H1 (cell line): ENCODE measurements around the gene COX7A1. TPM values are rescaled to one million over a fixed set of nuclear protein-coding genes. Genes with fewer than 3 reads are reported as not detected.

Experiments used
- CHD1 ChIP-seq: IDR thresholded peaks from 2 replicates; pipeline ENCODE4 v1.6.1; 2012; ENCODE audit warnings: low read depth, low read length, improper control_type of control experiment
- EZH2 ChIP-seq: fragments of 200-600 bp; sonication (generic); IDR thresholded peaks from 2 replicates; pipeline ENCODE4 v1.7.1; 2012; ENCODE audit warnings: low read depth, mild to moderate bottlenecking, moderate library complexity, low read length, inconsistent platforms; ENCODE audit not compliant: severe bottlenecking
- GTF2F1 ChIP-seq: IDR thresholded peaks from 2 replicates; pipeline ENCODE4 v1.6.1; 2012; ENCODE audit warnings: low read depth, low read length, improper control_type of control experiment, borderline replicate concordance
- RAD21 ChIP-seq, 2 experiments: IDR thresholded peaks in 1 of 2; conservative IDR thresholded peaks in 1 of 2; 2 replicates each; pipeline ENCODE4 v1.6.1; 2011; ENCODE audit warnings: low read depth in 2 of 2, low read length in 2 of 2, improper control_type of control experiment in 1 of 2, inconsistent platforms in 1 of 2, mild to moderate bottlenecking in 1 of 2, moderate library complexity in 1 of 2
- SIN3A ChIP-seq, 2 experiments: IDR thresholded peaks in 1 of 2; conservative IDR thresholded peaks in 1 of 2; 2 replicates each; pipeline ENCODE4 v1.6.1; 2011 to 2012; ENCODE audit warnings: low read length in 2 of 2, improper control_type of control experiment in 1 of 2, low read depth in 1 of 2, mild to moderate bottlenecking in 1 of 2
- SP1 ChIP-seq: IDR thresholded peaks from 2 replicates; pipeline ENCODE4 v1.6.1; 2011; ENCODE audit warnings: low read depth, low read length
- TAF1 ChIP-seq: IDR thresholded peaks from 2 replicates; pipeline ENCODE4 v1.6.1; 2011; ENCODE audit warnings: mild to moderate bottlenecking, low read depth, low read length
- TBP ChIP-seq: IDR thresholded peaks from 2 replicates; pipeline ENCODE4 v1.6.1; 2011; ENCODE audit warnings: low read depth, low read length, improper control_type of control experiment
- polyA plus RNA-seq, 7 experiments: library from polyadenylated mRNA; depleted of rRNA in 3 of 7; stranded (reverse) in 5 of 7; unstranded in 2 of 7; fragments of >200 nt in 5 of 7; fragments of 200-250 nt in 2 of 7; gene quantifications; 1 replicate in 5 of 7; 2 replicates in 1 of 7; 4 replicates in 1 of 7; pipeline versions ENCODE4 v1.2.1 to v1.2.3, GENCODE V29; 2011 to 2013; ENCODE audit warnings: missing spikeins in 2 of 7, mixed read lengths in 2 of 7
- total RNA-seq: library from RNA; stranded (reverse); fragmentation: NEBNext Ultra II Directional; extraction: Animal tissue kit (Norgen Biotek cat#: 25700); gene quantifications from 2 replicates; pipeline ENCODE4 v1.2.1, GENCODE V29; 2021

COX7A1 gene
- total and polyA plus RNA-seq, 2 of the 8 experiments (the other 6 are each of a cell fraction or from before 2014, with no cell fraction given), result 0.60 TPM

GRCh38 chr19:36141039-36141927 lies 11.0 kb downstream of the COX7A1 start (continued):
- TF ChIP-seq RAD21 (IDR thresholded peaks at IDR 0.05 in 1 of 2, conservative IDR thresholded peaks at IDR 0.05 in 1 of 2; ENCODE audit: low read depth in 2 of 2, low read length in 2 of 2) (no peak), CHD1 (no peak), TAF1 (0 out of 2 replicates have a peak, but pooled peaks have one; percentile 32), GTF2F1 (no peak), SIN3A (conservative IDR thresholded peaks at IDR 0.05 in 1 of 2, IDR thresholded peaks at IDR 0.05 in 1 of 2; ENCODE audit: low read depth in 1 of 2, low read length in 2 of 2) (0 out of 4 replicates have a peak, but pooled peaks of 1 of the 2 experiments have one; percentile 9), TBP (no peak), SP1 (0 out of 2 replicates have a peak, but pooled peaks have one; percentile 65), EZH2 (no peak)
- TF ChIP-seq, all 59 proteins: peak for 6
